Stimulated activated CD4-positive, alpha-beta T cell treated with anti-CD3 and anti-CD28 coated beads, Interleukin-2, amount 100 ng/mL, for 24 hours (primary cell): Measurements from ENCODE around the gene C2CD4D.

Source experiments
- DNase-seq, 2 donors: peaks; one replicate each; pipeline ENCODE4 v3.0.0-alpha.2; 2020

Gene C2CD4D

DNA sequence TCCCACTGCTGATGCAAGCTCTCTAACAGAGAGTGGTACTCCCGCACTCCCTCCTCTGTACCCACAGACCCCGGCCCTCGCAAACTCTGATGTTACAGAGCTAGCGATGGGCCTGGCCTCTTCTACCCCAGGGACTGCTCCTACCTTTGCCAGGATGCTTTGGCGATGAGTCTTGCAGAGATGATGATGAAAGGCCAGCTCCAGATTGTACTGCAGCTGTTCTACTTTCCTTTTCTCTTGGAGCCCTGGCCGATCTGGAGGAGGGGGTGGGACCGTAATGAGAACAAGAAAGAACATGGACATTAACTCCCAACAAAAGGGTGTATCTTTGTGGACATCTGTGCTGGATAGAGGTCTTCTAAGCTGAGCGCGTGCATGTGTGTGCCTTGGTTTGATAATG, 28.4 kb downstream of the C2CD4D start:
- no peak for DNase-seq

- DNase-seq = no peak
Observed at GRCh38 chr1:151809985-151810556, 29.5 kb downstream of the C2CD4D start.

DNA sequence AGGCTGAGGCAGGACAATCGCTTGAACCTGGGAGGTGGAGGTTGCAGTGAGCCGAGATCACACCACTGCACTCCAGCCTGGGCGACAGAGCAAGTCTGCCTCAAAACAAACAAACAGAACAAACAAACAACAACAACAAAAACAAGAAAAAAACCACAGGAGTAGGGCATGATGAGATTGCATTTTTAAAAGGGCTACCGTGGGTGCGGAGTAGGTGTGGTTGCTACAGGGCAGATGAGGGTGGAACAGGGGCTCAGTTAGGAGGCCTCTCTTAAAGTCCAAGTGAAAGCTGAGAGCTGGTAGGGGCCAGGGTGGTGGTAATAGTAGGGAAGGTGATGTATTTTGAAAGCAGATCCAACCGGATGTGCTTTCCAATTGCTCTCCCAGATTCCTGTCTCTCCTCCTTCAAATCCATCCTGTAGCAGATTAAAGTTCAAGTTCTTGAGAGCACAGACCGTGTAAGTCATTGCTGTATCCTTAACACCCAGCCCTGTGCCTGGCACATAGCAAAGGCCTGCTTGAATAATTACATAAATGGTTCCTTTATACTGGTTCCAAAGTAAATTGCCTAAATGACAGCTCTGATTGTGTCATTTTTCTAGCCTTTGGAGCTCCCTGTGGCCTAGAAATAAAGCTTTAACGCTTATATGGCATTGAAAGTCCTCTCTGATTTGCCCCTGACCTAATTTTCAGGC, 30.2 kb downstream of the C2CD4D start:
- DNase-seq = no peak

- DNase-seq = no peak
Observed at GRCh38 chr1:151807766-151808165, 31.9 kb downstream of the C2CD4D start.

DNA sequence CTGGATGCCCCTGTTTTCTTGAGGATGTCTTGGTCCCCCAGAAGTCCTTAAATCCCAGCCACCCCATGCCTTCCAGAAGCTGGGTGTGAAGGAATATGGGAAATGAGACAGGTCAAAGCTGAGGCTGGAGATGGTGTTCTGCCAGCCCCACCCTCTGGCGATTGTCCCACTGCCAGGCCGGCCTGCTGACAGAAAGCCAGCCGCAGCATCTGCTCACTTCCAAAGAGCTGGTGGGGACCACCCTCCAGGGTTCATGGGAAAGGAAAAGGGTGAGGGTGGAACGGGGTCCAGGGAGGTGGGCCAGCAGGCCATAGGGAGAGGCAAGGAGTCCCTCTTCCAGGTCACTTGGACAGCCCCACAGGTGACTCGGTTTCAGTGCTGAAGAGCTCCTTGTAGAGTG, 32.5 kb downstream of the C2CD4D start:
- DNase-seq = no peak

DNA sequence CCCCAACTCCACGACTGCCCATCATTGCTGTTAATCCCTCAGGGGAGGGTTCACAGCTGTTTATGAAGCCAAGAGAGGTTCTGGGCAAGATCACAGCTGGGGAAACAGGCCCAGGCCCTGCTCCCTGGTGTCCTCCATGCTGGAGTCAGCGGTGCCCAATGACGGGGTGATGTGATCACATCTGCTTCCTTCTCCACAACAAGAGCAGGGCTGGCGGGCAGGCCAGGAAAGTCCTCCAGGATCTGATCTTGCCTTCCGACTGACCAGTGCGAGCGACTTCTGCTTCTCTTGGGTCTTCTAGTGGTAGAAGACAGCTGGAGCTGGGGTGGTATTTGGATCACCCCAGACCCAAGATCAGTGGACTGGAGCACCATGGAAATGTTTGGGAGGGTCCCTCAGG, 33.5 kb downstream of the C2CD4D start:
- no peak for DNase-seq

- DNase-seq = no peak
Observed at GRCh38 chr1:151805066-151805820, 34.4 kb downstream of the C2CD4D start, which contains the start of gene LINGO4. LINGO4 (minus strand) TSS chr1:151805419; CDS start chr1:151802704, 2,715 bp downstream.

- no peak for DNase-seq
Observed at GRCh38 chr1:151803915-151804314, 35.7 kb downstream of the C2CD4D start.

GRCh38 chr1:151803164-151803563, 36.5 kb downstream of the C2CD4D start:
- no peak for DNase-seq

GRCh38 chr1:151802372-151802771, 37.2 kb downstream of the C2CD4D start:
- no peak for DNase-seq

DNA sequence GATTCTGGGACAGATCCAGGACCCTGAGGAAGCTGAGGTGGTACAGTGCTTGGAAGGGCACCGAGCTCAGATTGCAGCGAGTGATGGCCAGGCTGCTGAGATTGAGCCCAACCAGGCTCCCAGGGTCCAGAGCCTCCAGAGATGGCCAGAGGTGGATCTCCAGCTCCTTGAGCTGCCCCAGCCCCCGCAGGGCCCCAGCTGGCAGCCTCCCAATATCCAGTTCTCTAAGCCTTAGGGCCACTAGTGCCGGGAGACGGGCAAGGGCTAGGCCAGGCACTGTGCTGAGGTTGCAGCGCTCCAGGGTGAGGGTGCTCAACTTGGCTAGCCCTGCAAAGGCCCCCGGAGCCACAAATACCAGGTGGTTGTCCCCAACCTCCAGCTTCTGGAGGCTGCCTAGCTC, 37.8 kb downstream of the C2CD4D start:
- DNase-seq = no peak

DNA sequence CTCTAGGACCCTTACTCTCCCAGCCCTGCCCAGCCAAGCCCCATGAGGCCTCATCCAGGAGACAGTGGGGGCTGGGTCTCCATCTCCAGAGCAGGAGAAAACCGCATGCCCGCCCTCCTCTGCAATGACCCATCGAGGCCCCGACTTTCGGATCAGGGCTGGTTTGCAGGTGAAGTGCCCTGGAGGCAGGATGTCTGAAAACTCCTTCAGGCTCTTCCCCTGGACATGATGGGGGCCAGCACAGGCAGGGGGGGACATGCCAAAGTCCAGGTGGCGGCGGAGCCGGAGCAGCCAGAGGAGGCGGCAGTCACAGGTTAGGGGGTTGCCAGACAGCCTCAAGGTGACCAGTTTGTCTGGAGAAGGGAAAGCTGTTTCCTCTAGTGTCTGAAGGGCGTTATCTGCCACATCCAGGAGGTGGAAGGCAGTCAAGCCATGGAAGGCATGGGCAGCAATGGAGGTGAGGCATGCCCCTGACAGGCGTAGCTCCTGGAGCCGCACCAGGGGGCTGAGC, 38.3 kb downstream of the C2CD4D start:
- DNase-seq = no peak

DNA sequence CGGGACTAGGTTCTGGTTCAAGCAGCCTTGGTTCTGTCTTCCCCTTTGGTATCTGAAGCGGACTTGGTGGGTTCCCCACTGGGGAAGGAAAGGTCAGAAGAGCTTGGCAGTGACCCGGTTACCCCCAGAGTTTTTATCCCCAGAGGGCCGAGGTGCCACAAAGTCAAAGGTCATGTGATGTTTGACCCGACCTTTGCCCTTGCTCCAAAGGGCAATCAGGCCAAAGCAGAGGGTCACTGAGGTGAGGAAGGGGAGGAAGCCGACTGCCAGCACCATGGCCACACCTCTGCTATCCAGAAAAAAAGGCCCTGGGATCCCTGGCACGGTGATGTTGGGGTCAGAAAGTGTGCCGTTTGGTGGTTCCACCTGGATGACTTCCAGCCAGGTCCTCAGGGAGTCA, 38.8 kb downstream of the C2CD4D start:
- DNase-seq = no peak

DNA sequence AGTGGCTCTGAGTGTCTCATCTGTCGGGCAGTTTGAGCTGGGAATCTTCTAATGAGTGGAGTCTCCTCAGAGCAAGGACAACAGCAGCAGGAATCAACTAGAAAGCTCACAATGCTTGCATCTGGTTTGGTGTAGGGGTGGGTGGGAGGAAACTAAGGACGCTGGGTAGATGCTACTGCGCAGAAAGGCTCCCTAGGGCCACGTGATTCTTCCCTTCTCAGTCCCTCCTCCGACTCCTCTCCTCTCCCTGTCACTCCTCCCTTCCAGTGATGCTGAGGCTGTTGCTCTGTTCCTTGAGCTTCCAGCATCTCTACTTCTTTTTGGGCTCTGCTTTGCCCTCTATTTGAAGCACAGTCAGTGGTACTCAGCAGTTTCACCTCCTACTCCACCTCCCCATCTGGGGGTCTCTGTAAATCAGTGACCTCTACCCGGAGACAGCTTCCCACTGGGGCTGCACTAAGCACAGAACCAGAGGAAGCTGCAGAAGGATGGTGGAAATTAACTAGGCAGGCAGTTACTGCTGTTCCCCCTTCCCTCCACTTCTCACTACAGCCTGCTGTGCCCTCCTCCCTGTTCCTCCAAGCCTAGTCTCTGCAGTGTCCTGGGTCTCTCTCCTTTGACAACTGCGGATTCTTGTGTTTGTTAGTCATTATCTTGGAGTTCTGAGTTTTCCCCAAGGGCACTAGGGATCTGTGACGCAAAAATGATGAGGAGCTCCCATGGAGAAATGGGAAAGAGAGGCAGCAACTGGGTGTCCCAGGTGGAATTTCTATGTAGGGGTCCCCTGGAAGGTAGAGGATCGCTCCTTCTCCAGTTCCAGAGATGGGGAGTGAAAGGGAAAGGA, 40.2 kb downstream of the C2CD4D start:
- no peak for DNase-seq

DNA sequence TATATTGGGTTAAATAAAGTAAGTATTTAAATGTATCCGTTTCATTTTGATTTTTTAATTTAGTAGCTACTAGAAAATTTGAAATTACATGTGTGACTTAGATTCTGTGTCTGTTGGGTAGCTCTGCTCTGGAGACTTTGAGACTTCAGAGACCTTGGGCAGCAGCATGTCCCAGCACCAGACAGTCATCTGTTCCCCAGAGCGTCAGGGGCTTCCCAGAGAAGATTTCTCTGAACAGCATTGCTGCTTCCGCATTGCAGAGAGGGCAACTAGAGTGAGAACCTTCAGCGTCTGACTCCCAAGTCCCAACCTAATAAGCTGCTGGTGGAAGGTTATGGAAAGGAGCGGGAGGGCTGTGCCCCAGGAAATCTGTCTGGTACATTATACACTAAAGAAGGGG, 41.0 kb downstream of the C2CD4D start:
- no peak for DNase-seq

DNA sequence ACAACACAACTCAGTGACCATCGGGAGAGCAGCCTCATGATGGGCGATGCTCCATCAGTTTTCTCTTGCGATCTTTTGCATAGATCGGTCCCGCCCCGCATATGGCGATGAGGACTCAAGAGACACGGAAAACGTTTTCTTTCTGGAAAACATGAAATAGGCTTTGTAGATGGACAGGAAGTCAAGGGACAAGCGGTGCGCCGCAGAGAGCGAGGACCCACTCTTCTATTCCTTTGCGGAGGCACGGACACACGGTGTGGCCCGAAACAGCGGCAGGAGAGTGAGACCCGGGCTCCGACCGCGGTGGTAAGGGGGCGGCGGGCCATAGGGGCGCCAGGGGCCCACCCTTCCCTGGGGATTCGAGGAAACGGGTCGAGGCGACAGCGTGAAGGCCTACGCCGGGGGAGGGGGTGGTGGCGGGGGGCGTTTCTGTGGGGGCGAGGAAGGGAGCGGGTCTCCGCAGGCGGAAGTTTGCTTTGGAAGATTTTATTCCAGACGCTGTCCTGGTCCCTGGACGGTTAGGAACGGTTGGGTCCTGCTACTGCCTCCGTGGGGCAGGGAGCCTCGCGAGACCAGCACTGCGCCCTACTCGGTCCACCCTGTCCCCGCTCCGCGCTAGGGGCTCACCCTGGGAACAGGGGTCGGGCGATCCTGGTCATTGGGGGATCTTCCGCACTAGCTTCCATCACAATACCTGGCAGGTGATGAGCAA, 48.5 kb downstream of the C2CD4D start:
- DNase-seq = peak in 1 of 2 donors; percentile 9

DNA sequence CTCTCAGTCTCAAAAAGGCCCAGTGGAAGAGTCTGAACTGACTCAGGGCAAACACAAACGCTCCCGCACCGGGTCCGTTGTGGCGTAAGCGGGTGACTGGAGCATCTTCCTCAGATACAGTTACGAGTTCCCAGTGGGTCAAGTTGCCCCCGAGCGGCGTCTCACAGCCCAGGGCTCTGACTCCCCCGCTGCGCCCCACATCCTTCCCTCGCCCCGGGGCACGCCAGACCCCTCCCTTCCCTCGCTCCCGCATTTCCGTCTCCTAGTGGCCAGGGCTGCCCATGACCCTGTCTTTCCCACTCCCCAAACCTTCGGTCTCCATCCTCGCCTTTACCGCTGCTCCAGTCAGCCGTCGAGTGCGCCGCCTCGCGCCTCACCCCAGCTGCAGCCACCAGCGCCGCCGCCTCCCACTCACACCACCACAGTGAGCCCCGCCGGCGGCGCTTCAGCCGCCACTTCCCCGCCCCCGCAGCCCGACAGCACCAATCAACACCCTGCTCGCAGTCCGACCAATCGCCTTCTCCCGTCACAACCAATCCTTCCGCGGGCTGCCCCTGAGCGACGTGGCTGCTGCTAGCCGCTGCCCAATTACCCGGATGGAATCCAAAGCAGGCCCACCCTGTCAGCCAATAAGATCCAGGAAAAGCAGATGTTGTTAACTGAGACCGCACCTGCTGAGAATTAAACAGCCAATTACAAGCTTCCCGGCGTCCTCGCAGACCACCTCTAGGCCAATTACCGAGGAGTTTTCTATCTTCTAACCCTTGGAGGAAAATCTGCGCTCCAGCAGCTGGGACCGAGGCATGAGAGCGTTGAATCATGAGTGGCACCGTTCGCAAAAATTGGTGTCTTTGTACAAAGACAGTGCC, 49.3 kb downstream of the C2CD4D start, which contains the start of gene TDRKH:
Gene TDRKH, minus strand, starts transcription at position 430 of the 869 bp plus-strand sequence. CDS start 7,478 bp downstream, outside the sequence.
- peak; percentile 98 to 99 for DNase-seq
